Bronchial epithelial cell (primary cell): ENCODE measurements around the gene ATP2C1. TPM values are rescaled to one million over a fixed set of nuclear protein-coding genes. Genes with fewer than 3 reads are reported as not detected.

Experiments
- DNase-seq: peaks from one replicate; pipeline ENCODE4 v3.0.0-alpha.2; 2010; ENCODE audit warnings: low read depth
- FAIRE-seq: peaks from 2 replicates; lab custom pipeline; 2011; peaks lifted over from hg19 to GRCh38; lab: Jason Lieb, UNC
- H3K27me3 ChIP-seq: 2 replicates; pipeline ENCODE4 v1.5.1; 2011; ENCODE audit warnings: low read length; ENCODE audit not compliant: control insufficient read depth, insufficient read depth
- H3K36me3 ChIP-seq: 2 replicates; pipeline ENCODE4 v1.5.1; 2011; ENCODE audit warnings: low read length; ENCODE audit not compliant: control insufficient read depth, insufficient read depth
- H3K4me3 ChIP-seq: 2 replicates; pipeline ENCODE4 v1.5.1; 2011; ENCODE audit warnings: mild to moderate bottlenecking, low read depth, low read length, control low read depth
- CTCF ChIP-seq: IDR thresholded peaks from 2 replicates; pipeline ENCODE4 v1.5.1; 2011; ENCODE audit warnings: mild to moderate bottlenecking, moderate library complexity, low read length, control low read depth, inconsistent platforms; ENCODE audit not compliant: insufficient read depth, severe bottlenecking
- total RNA-seq: library from RNA; depleted of rRNA; stranded (reverse); fragments of >200 nt; gene quantifications from 2 replicates; pipeline ENCODE4 v1.2.1, GENCODE V29; 2014

Gene ATP2C1
- total RNA-seq, 1 donor from 2014 or later, result 96.9 TPM

DNA sequence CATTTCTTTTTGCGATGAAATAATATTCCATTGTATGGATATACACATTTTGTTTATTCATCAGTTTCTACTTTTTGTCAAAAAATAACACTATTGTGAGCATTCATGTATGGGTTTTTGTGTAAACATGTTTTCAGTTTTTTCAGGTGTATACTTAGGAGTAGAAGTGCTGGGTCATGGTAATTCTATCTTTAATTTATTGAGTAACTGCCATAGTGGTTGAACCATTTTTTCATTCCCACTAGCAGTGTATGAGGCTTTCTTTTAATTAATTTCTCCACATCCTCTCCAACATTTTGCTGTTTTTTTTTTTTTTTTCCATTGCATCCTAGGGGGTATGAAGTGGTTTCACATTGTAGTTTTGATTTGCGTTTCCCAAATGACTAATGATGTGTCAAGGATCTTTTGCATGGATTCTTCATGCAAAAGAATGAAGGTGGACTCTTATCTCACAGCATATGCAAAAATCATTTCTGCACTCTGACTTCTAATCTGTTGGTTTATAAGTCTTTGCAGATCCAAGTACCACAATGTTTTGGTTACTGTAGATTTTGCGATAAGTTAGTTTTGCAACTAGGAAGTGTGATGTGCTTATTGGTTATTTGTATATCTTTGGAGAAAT is 12.6 kb downstream of the ATP2C1 start:
- FAIRE-seq (no peak), DNase-seq (peak; percentile 85)
- Histone ChIP-seq H3K4me3 (no peak overlapping the region), H3K27me3 (no peaks in the 10 kb centered on the region), H3K36me3 (no peaks in the 10 kb centered on the region)
- TF ChIP-seq CTCF, result no peak

- Histone ChIP-seq H3K4me3 (no peak overlapping the region), H3K36me3 (no peaks in the 10 kb centered on the region), H3K27me3 (no peaks in the 10 kb centered on the region)
- FAIRE-seq (no peak), DNase-seq (no peak)
- no peak for TF ChIP-seq CTCF
Measured at GRCh38 chr3:130907500-130907899, 13.6 kb downstream of the ATP2C1 start.

GRCh38 chr3:130907966-130908365 is 14.1 kb downstream of the ATP2C1 start:
- no peaks in the 10 kb centered on the region for H3K36me3 ChIP-seq
- no peak for FAIRE-seq
- TF ChIP-seq CTCF, result no peak
- no peaks in the 10 kb centered on the region for H3K27me3 ChIP-seq
- H3K4me3 ChIP-seq, result no peak overlapping the region
- DNase-seq, result no peak

DNA sequence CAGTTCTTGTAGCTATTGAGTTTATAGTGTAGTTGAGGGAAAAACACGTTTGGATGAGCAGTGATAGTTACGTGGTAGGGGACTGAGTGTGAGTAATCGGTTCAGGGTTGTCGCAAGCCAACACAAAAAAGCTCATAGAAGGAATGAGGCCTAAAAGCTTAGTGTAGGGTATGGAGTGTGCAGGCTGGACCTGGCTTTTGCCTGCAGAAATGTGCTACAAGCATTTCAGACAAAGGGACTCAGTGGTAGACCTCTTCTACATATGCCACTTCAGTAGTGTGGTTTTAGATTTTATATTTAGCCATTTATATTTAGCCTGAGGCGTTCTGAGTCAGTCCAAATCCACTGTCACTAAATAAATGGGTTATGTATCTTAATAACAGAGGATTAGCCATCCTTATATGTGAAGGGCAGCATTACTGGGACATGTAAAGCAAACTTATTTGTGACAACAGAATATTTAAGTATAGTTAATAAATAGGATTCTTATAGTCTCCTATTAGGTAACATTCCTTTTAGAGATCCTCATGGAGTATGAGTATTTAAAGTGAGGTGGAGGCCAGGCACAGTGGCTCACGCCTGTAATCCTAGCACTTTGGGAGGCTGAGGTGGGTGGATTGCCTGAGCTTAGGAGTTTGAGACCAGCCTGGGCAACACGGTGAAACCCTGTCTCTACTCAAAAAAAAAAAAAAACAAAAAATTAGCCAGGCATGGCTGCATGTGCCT is 21.8 kb downstream of the ATP2C1 start:
- TF ChIP-seq CTCF, result no peak
- DNase-seq (peak; percentile 26), FAIRE-seq (no peak)
- Histone ChIP-seq H3K4me3 (no peak overlapping the region), H3K36me3 (no peaks in the 10 kb centered on the region), H3K27me3 (no peaks in the 10 kb centered on the region)

GRCh38 chr3:130916507-130917167 is 22.8 kb downstream of the ATP2C1 start:
- no peak for TF ChIP-seq CTCF
- Histone ChIP-seq H3K4me3 (no peak overlapping the region), H3K27me3 (no peaks in the 10 kb centered on the region), H3K36me3 (no peaks in the 10 kb centered on the region)
- FAIRE-seq, result no peak
- DNase-seq, result no peak
